ENCODE measurements around the gene FRMD4B. TPM values are rescaled to one million over a fixed set of nuclear protein-coding genes. Genes with fewer than 3 reads are reported as not detected.

Gene FRMD4B
- total RNA-seq (2021; ENCODE audit: unreplicated experiment) (0.90 TPM), Bru-seq, nascent RNA (percentile 24 among the genes with signal in this experiment), BruChase-seq, experiment 1, labeled RNA remaining after a 2-hour chase (percentile 18 among the genes with signal in this experiment), BruChase-seq, experiment 2, labeled RNA remaining after a 6-hour chase (percentile 17 among the genes with signal in this experiment)
- polyA plus RNA-seq (2012; ENCODE audit: insufficient read length) = 1.1 TPM
- long read RNA-seq = 0 reads

- no peaks in the 10 kb centered on the region for H3K9me3 ChIP-seq (ENCODE audit: control insufficient read depth, insufficient read depth, low read depth, low read length)
- in situ Hi-C loops (cut with HindIII; ENCODE audit: low pct_unique_long_range_greater_than_20kb, low sequenced_read_pairs) = no loop called here
- no peaks in the 10 kb centered on the region for H3K36me3 ChIP-seq (ENCODE audit: control insufficient read depth, insufficient read depth, low read length)
- intact Hi-C loops (cut with micrococcal nuclease; ENCODE audit: unreplicated experiment) = no loop called here
- peak; percentile 82 for ATAC-seq
- H3K27ac ChIP-seq (ENCODE audit: low read length) = no peak within 1 kb of the TSS
- no peak for TF ChIP-seq POLR2AphosphoS5 (IDR thresholded peaks at IDR 0.05; ENCODE audit: low read depth, low read length)
- no peak for TF ChIP-seq TCF7L2 (IDR thresholded peaks at IDR 0.05; ENCODE audit: low read depth, low read length)
- no peak for TF ChIP-seq SIN3A (IDR thresholded peaks at IDR 0.05; ENCODE audit: borderline replicate concordance, insufficient read depth, low read depth, low read length)
- TF ChIP-seq CTCF (IDR thresholded peaks at IDR 0.05) = peak; percentile 23; the same call in 1 of the 2 replicates
- no peak for DNase-seq (ENCODE audit: low read depth, low spot score)
- POLR2A ChIA-PET = no interaction called here
- peaks cover 12% of the 10 kb centered on the region for H3K27me3 ChIP-seq (ENCODE audit: control insufficient read depth, insufficient read depth, low read length)
- BruUV-seq (replicated peaks) = no TSS peak
- peak within 1 kb of the TSS; percentile 36 to 38 for H3K4me3 ChIP-seq (ENCODE audit: low read depth in 2 of 2, low read length in 2 of 2)
- no peaks in the 10 kb centered on the region for H3K4me1 ChIP-seq (ENCODE audit: control insufficient read depth, insufficient read depth, low read length)
- CTCF ChIA-PET = interaction anchor here (0.6 kb wide), 1 partner anchor 201 kb away, joined by 4 read pairs; no protein-coding TSS in a partner anchor
Observed at GRCh38 chr3:69385723-69386555, at the start of gene FRMD4B. Gene FRMD4B (minus strand): TSS chr3:69386088. CDS start chr3:69385989, 99 bp downstream.

GRCh38 chr3:69433969-69434325 lies 48.1 kb upstream of the FRMD4B start:
- Histone ChIP-seq H3K27ac (ENCODE audit: low read length) (no peak overlapping the region), H3K9me3 (ENCODE audit: control insufficient read depth, insufficient read depth, low read depth, low read length) (no peaks in the 10 kb centered on the region), H3K36me3 (ENCODE audit: control insufficient read depth, insufficient read depth, low read length) (no peaks in the 10 kb centered on the region), H3K27me3 (ENCODE audit: control insufficient read depth, insufficient read depth, low read length) (no peaks in the 10 kb centered on the region), H3K4me3 (ENCODE audit: low read depth in 2 of 2, low read length in 2 of 2) (no peak overlapping the region), H3K4me1 (ENCODE audit: control insufficient read depth, insufficient read depth, low read length) (no peaks in the 10 kb centered on the region)
- in situ Hi-C loops (cut with HindIII; ENCODE audit: low pct_unique_long_range_greater_than_20kb, low sequenced_read_pairs) = no loop called here
- ChIA-PET POLR2A (no interaction called here), CTCF (no interaction called here)
- intact Hi-C loops (cut with micrococcal nuclease; ENCODE audit: unreplicated experiment) = no loop called here
- TF ChIP-seq CTCF (IDR thresholded peaks at IDR 0.05) (no peak), TCF7L2 (IDR thresholded peaks at IDR 0.05; ENCODE audit: low read depth, low read length) (no peak), SIN3A (IDR thresholded peaks at IDR 0.05; ENCODE audit: borderline replicate concordance, insufficient read depth, low read depth, low read length) (no peak), POLR2AphosphoS5 (IDR thresholded peaks at IDR 0.05; ENCODE audit: low read depth, low read length) (no peak), REST (IDR thresholded peaks at IDR 0.05; ENCODE audit: insufficient read depth in 1 of 2, low read depth in 2 of 2, low read length in 1 of 2) (no peak)
- DNase-seq (ENCODE audit: low read depth, low spot score) (no peak), ATAC-seq (no peak)
- BruUV-seq (replicated peaks) = no TSS peak
